ENCODE results near the gene LGALS12.

The LGALS12 gene, protein sequence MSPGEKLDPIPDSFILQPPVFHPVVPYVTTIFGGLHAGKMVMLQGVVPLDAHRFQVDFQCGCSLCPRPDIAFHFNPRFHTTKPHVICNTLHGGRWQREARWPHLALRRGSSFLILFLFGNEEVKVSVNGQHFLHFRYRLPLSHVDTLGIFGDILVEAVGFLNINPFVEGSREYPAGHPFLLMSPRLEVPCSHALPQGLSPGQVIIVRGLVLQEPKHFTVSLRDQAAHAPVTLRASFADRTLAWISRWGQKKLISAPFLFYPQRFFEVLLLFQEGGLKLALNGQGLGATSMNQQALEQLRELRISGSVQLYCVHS

DNA sequence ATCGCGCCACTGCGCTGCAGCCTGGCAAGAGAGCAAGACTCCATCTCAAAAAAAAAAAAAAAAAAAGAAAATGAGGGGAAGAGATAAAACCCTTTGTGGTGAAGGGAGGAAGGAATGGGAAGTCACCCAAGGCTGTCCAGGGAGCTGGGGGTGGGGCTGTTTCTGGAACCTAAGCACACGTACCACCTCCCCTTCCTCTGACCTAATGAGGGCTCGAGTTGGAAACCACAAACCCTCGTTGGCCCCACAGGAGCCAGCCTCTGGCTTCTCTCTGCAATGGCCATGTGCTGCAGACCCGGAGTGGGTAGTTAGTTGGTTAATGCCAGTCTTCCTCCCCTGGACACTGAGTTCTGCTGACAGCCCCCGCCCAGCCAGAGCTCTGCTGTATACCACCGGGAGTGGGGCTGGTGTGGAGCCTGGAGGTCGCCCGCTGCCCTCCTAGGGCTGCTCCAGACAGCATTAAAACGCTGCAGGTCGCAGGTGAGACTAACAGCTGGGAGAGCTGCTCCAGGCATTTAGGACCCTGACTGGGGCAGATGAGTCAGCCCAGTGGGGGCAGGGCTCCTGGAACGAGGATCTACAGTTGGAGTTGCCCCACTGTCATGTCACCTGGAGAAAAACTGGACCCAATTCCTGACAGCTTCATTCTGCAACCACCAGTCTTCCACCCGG is at the start of gene LGALS12:
Gene LGALS12, plus strand, starts transcription at position 228 of the 672 bp plus-strand sequence. Its CDS starts 375 bp downstream, at position 603.
- DNase-seq, result no peak

DNA sequence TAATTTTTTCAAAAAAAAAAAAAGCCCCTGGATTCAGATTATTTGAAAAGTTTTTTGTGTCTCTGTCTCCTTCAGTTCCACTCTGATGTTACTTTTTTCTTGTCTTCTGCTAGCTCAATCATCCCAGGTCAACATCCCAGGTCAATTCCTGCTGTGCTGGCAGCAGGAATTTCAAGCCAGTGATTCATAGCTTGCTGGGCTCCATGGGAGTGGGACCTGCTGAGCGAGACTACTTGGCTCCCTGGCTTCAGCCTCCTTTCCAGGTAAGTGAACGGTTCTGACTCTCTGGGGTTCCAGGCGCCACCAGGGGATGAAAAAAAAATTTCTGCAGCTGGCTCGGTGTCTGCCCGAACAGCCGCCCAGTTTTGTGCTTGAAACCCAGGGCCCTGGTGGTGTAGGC is 46.3 kb upstream of the LGALS12 start:
- no peak for DNase-seq

DNA sequence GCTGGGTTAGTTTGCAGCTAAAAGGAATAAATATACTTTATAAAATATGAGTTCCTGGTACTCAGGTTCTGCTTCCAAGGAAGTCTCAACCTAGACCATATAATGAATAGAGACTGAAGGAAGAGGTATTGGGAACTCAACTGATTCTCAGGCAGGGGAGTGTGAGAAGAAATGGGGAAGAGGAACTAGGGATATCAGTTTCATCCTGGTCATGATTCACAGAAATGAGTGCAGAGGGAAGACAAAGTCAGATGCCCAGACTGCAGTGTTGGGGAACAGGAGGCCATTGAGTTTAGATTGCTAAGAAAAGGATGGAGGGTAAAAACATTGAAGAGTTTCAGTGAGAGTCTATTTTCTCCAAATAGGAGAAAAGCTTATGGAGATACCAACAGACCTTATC is 43.7 kb upstream of the LGALS12 start:
- no peak for DNase-seq

DNA sequence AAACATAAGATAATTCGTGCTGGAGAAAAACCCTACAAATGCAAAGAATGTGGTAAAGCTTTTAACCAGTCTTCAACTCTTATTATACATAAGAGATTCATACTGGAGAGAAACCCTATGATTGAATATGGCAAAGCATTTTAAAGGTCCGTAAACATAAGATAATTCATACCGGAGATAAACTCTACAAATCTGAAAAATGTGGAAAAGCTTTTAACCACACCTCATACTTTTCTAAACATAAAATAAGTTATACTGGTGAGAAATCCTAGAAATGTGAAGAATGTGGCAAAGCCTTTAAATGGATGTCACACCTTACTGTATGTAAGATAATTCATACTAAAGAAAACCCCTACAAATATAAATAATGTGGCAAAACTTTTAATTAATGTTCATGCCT is 35.6 kb upstream of the LGALS12 start:
- no peak for DNase-seq

DNA sequence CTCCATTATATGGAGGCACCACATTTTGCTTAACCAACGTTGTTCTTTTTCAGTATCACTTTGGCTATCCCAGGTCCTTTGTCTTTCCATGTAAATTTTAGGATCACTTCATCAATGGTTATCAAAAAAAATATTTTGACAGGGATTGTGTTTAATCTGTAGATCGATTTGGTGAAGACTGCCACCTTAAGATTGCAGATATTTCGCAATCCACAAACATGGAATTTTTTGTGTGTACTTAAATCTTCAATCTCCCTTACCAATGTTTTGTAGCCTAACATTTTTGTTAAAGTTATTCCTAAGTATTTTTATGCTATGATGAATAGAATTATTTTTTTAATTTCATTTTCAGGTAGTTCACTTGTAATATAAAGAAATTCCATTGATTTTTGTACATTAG is 33.5 kb upstream of the LGALS12 start:
- DNase-seq, result no peak

DNA sequence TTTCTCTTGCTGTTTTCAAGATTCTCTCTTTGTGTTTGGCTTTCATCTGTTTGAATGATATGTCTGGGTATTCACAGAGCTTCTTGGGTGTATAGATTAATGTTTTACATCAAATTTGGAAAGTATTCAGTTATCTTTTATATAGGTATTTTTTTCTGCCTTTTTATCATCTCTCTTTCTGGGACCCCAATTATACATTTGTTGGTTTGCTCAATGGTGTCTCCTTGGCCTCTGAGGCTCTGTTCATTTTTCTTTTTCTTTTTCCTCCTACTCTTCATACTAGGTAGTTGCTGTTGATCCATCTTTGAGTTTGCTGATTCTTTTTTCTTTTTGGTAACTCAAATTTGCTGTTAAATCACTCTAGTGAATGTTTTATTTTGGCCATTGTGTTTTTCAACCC is 29.3 kb upstream of the LGALS12 start:
- no peak for DNase-seq

DNA sequence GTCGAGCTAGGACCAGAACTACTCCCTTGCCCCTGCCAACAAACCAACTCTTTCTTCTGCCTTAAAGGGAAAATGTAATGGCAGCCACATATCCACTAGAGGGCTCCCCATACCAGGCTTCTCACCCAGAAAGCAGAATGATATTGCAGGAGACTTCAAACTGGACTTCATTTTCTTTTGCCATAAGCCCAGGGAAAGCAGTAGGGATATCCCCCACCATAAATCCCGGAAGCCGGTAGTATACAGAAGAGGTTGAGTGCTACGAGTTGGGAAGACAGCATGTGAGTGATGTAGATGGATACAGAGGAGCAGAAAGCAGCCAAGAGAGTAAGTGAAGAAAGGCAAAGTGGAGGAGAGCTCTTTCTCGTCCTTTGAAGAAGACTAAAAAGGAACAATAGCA is 27.0 kb upstream of the LGALS12 start:
- peak; percentile 53 to 56 for DNase-seq

DNA sequence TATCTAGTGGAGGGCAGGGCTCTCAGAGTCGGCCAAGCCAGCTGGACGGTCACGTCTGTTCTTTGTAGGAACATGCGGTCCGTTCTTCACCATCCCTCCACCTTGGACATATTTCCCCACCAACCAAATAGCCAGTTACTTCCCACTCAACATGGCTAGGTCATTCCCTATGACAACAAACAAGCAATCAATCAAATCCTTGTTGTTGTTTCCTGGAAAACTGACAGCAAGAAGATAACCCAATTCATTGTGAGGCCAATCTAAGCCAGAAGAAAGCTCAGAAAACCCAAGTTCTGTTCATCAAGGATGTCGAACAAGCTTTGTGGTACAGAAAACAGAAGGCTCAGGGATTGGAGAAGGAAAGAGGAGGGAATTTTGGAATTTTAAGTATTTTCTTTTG is 25.8 kb upstream of the LGALS12 start:
- DNase-seq, result no peak

DNA sequence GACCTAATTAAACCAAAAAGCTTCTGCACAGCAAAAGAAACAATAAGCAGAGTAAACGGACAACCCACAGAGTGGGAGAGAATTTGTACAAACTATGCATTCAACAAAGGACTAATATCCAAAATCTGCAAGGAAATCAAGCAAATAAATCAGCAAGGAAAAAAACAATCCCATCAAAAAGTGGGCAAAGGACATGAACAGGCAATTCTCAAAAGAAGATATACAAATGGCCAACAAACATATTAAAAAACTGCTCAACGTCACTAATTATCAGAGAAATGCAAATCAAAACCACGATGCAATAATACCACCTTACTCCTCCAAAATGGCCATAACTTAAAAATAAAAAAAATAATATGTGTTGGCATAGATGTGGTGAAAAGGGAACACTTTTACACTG is 20.1 kb upstream of the LGALS12 start:
- DNase-seq, result no peak

DNA sequence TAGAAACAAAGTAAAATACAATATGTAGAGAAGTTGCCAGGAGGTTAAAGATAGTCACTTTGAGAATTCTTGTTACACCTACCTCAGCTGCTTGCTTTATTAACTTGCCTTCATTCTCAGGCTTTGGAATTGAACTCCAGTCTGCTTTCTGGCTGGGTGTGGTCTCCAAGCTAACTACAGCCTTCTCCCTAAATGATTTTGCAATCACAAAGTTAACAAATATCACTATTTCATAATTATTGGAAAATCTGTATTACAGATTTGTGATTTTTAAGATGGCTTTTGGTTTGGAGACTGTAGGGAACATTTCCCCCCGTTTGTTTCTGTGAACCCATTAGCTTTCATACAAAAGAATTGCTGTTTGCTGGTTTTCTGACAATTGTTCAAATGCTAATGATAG is 17.1 kb upstream of the LGALS12 start:
- DNase-seq, result no peak

DNA sequence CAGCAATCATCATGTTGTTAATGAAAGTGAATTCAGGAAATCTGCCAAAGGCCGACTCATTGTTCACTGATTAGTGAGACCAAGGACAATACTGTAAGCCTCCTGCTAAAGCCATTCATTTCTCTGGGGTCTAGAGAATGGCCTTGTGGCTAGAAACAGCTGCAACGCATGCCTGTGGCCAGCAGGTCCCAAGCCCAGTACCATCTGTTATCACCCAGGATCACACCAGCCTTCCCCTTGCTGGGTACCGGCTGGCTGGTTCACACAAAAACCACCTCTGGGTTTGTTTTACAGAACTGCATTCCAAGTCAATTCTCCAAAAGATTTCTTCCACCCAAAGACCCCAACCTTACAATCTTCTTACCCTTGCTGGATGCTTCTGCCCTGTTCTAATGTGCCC is 16.0 kb upstream of the LGALS12 start:
- DNase-seq, result no peak

DNA sequence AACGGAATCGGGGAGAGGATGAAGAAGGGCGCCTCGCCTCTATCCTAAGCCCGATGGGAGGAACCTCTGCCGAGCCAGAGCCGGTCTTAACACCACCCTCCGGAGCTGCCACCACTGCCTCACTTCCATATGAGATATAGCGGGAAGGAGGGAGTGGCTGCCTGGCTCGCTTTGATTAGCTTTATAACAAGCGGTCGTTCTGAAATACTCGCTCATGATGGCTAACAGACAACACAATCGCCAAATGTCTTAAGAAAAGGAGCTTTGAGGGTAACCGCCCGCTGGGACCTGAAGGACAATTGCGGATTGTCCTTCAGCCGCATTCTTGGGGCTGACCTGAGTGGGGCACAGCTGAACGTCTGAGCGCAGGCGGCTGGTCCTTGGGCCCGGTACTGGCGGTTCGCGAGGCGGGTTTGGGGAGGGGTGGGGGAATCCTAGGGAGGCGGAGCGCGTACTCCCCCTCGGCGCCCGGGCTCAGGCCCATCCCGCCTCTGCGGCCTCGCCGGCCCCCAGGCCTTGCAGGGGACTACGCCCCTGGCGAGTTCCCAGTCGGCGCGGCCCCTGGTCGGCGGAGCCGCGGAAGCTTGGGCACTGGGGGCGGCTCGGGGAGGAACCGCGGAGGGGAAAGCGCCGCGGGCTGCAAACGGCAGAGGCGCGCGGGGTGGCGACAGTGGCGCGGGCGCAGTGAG is 15.2 kb upstream of the LGALS12 start, which contains the start of gene PLAAT5:
Gene PLAAT5, minus strand, starts transcription at position 617 of the 689 bp plus-strand sequence. Its CDS starts 133 bp downstream, at position 484.
- peak in 1 of 2 donors; percentile 9 for DNase-seq

DNA sequence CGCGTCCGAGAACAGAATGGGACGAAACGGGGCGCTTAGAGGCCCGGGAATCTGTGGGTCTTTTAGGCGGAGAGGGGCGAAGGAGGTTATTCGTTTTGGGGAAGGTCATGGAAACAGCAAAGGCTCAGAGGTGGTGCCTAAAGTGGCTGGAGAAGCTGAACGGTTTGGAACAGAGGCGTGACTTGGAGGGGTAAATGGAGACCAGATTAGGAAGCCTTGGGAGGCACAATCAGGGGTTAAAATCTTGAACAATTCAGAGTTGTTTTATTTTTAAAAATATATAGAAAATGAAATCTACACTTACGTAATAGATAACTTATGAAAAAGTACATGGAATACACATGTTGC is 14.7 kb upstream of the LGALS12 start:
- no peak for DNase-seq

DNA sequence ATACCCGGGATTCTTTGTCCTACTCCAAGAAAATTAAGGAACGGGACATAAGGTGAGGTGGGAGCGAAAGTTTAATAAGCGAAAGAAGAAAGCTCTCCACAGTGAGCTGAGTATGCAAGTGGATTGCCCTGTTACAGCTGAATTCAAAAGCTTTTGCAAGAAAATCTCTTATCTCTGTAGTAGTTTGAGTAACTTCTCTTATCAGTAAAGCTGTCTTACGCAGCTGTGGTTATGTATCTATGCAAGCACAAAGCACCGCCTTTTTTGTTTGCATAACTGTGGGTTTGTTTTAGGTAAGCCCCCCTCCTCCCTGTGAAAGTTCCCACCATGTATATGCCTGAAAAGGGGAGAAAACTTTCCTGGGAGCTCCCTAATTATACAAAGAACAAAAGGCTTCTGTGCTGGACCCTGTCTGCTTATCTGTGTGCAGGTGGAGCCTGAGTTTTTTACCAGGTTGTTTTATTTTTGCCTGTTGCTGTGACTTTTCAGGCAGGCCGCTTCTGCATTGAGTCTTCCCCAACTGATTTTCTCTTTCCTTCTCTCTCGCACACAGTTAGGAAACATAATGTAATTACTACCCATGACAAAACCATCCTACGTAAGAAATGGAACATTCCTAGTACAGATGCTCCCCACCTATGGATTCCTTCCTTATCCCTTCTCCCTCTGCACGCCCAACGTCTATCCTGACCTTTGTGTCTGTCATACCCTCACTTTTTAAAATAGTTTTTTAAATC is 14.1 kb upstream of the LGALS12 start:
- no peak for DNase-seq

DNA sequence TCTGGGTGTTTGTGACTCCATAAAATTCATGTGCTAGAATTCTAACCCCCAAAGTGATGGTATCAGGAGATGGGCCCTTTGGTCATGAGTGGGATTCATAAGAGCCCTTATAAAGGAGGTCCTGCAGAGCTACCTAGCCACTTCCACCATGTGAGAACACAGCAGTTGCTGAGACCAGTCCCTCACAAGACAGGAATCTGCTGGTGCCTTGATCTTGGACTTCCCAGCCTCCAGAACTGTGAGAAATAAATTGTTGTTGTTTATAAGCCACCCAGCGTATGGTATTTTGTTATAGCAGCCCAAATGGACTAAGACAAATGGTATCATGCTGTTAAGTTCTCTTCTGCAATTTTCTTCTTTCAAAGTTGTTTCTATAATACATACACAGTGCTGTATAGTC is 13.4 kb upstream of the LGALS12 start:
- no peak for DNase-seq

DNA sequence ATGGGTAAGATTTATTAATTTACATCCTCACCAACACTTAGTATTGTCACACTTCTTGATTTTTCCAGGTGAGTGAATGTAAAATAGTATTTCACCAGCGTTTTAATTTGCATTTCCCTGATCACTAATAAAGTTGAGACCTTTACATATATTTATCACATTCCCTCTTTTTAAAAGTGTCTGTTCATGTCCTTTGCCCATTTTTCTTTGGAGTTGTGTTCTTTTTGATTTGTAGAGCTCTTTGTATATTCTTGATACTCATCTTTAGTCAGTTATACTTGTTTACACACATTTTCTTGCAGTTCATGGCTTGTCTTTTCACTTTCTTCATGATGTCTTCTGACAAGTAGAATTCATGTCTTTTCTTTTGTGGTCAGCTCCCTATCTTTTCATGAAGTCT is 12.8 kb upstream of the LGALS12 start:
- no peak for DNase-seq

DNA sequence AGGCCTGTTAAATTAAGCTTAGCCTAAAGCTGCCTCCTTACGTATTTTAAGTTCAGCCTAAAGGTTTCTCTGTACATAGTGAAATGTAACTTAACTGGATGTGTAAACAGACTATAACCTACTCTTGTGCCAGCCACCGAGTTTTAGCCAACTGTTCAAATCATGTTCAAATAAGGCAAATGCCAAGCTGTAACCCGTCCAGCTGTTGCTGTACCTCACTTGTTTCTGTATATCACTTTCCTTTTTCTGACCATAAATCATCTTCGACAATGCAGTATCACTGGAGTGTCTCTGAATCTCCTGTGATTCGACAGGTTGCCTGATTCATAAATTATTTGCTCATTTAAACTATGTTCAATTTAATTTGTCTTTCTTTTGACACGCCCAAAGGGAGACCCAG is 10.9 kb upstream of the LGALS12 start:
- no peak for DNase-seq

DNA sequence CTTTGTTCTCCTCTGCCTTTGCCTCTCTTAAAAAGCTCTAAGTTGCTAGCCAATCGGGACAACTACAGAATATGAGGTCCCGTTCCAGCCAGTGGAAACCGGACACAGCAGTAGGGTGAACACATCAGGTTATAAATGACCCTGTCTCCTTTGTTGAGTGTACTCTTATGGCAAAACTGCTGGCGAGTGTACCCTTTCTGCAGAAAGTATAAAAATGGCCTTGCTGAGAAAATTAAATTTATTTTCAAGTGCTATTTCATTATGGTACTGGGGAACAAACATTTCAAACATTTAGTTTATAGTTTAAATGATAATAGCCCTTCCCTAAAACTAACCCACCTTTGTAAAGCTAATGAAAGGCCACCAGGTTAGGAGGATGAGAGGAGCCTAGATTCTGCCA is 6.0 kb upstream of the LGALS12 start:
- DNase-seq, result no peak

DNA sequence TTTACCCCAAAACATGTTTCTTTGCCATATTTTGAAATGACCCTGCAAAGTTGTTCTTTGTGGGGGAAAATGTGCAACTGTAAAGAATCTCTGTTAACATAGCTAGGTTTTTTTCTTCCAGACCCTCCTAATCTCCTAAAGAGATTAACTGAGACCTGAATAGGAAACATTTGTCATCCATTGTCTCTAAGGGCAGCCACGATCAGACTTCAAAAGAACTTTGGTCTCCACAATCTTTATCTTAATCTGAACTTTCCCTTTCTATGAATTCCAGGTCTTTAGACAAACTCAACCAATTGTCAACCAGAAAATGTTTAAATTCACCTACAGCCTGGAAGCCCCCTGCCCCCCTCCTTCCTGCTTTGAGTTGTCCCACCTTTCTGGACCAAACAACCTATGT is 4.6 kb upstream of the LGALS12 start:
- DNase-seq, result no peak

DNA sequence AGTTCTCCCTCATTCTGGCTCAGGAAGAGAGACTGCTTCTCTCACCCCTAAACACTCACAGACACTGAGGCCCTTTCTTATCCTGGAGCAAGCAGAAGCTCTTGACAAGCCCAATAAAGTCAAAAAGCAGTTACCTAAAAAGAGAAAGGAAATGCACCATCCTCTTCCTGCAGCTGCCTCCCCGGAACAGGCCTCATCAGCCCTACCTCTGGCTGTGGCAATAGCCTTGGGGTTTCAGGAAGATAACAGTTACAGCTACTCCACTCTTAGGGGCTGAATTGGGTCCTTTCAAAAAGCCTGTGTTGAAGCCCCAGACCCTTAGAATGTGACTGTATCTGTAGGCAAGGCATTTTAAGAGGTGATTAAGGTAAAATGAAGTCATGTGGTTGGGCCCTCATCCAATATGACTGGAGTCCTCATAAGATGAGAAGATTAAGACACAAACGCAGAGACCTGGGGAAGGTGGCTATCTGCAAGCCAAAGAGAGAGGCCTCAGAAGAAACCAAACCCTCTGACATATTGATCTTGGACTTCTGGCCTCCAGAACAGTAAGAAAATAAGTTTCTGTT is 3.5 kb upstream of the LGALS12 start:
- DNase-seq, result no peak

DNA sequence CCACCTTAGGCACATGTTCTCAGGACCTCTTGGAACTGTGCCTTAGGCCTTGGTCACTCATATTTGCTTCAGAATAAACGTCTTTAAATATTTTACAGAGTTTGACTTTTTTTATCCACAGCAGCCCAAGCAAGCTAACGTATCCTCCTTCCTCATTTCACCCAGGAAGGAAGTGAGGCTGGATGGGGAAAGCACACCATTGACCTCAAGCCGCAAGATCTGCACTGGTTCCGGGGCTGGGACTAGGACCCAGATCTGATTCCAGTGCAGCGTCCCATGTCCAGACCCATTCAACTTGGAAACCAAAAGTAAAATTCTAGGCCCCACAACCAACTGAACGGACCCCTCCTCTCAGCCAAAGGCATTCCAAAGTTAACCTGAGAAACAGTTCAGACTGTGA is 2.4 kb upstream of the LGALS12 start:
- no peak for DNase-seq

DNA sequence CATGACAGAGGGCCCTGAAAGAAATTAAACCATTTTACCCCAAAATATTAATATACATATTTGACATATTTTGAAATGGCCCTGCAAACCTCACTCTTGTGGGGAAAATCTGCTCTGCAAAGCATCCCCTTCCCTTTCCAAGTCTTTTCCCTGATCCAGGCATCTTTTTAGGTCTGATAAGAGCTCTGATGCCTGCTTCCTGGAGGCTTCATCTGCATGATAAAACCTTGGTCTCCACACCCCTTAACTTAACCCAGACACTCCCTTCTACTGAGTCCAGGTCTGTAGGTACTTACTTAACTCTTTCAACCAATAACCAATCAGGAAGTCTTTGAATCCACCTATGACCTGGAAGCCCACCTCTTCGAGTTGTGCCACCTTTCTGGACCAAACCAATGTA is 1.8 kb upstream of the LGALS12 start:
- no peak for DNase-seq

DNA sequence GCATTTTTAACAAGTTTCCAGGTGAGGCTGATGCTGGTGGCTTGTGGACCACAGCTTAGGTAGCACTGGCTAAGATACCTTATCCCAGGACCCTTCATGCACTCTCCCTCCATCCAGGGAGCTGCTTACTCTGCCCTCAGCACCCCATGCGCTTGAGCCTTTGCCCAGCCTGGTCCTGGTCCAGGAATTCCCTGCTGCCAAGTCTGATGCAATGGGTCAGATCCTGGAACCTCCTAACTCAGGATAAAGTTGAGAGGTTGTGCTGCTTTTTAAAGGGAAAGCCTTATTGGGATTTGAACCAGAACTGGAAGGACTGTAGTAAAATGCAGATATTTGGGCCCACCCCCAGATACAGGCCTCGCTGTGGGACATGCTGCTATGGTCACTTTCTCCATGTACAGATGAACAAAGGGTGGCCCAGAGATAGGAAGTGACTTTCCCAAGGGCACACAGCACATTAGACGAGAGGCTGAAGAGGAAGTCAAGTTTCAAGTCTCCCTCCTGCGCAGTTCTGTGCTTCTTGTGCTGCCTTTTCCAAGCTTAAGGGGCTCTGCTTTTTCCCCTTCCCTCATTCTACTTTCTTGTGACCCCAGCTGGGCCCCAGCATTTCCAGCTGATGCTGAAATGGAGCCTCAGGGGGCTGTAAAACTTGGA is 824 bp upstream of the LGALS12 start:
- no peak for DNase-seq

Data from activated CD4-positive, alpha-beta T cell treated with anti-CD3 and anti-CD28 coated beads for 4 hours (primary cell).